Germinal center (tissue), 1 donor: ENCODE data around the gene KCNJ4.
A peak's percentile ranks its signal among the peaks of the same experiment; 100 is the strongest.
"Not testable (repeated sequence)": the region's sequence is repeated elsewhere in the genome, so short reads cannot be mapped to it uniquely, and the experiment has no call there.

Experiments
- DNase-seq: peaks from one replicate; pipeline ENCODE4 v3.0.0; 2012; ENCODE audit warnings: mixed read lengths, low spot score

Gene KCNJ4

DNA sequence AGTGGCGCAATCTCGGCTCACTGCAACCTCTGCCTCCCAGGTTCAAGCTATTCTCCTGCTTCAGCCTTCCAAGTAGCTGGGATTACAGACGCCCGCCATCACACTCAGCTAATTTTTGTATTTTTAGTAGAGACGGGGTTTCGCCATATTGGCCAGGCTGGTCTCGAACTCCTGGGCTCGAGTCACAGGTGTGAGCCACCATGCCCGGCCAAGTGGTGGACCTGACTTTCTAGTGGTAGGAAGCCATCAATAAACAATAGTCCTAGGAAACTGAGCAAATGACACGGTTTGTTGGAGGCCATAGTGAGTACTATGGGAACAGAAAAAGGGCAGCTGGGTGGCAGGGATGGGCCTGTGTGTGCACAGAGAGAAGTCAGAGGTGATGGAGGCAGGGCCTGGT is 15.2 kb upstream of the KCNJ4 start:
- DNase-seq: not testable (repeated sequence)

DNA sequence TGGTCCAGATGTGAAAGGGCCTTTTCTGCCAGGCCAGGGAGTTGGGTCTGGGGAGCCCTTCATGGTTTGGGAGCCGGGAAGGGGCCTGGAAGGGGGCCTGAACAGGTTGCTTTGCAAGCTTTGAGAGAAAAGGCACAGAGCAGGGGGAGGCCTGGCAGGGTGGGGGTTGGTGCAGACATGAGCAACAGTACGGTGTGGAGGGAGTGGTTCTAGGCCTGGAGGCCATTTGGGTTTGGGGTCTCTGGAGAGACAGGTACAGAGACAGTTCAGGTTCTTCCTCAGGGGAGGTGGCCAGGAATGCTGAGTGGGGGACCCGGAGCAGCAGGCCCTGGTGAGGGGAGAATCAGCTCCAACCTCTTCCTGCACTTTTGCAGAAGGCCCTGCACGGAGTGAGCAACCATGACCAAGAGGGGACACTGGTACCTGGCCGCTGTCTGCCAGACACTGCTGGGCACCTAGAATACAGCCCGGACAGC is 14.3 kb upstream of the KCNJ4 start:
- DNase-seq: no peak

DNA sequence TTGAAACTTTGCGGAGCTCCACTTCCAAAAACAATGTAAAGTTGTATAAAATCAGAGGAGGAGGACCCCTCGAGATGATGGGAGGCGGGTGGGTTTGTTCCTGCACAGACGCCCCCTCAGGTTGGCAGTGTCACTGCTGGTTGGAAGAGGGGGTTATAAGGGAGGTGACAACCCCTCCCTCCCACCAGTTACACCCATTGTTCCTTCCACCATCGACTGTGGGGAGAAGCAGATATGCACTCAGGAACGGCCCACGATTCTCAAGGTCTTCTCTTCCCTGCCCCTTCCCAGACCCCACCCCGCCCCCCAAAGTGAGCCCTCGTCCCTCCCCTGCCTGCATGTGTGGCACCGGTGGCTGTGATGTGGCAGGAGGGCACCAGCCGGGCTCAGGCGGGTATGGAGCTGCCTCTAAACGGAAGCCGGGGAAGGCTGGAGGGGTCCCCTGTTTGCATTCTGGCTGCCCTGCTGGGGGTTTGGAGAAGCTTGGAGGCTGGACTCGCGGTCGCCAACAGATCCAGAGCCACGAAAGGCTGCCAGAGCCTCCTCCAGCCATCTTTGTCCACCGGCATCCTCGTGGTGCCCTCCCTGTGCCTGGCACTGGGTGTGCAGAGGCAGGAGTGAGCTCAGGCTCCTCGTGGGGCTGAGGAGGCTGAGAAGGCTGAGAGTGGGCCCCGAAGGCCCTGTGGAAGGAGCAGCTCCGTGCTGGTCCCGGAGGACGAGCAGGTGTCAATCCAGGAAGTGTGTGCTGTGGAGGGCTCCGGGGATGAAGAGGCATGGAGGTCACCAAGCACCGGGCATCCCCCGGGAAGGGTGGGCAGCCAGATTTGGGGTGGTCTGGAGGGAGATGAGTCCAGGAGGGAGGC is 13.7 kb upstream of the KCNJ4 start:
- DNase-seq: no peak

DNA sequence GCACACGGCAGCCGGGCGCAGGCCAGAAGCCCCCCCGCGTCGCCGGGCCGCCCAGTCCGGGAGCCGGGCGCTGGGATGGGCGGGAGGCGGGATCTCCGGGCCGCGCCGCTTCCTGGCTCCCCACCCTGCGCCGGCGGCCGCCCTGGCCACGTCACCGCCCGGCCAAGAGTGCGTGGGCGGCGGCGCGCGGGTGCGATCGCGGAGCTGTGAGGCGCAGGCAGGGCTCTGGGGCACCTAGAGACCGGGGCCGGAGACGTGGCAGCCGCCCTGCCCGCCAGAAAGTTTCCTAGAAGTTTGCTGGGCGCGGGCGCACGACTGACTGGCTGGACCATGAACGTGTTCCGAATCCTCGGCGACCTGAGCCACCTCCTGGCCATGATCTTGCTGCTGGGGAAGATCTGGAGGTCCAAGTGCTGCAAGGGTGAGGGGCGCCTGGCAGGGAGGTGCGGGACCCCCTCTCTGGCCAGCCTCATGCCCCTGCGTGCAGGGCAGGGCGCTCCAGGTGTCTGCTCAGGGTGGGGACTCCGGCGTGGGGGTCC is 13.0 kb upstream of the KCNJ4 start, which contains the start of gene KDELR3:
Gene KDELR3 (plus strand): TSS at position 193 of the 539 bp plus-strand sequence. CDS start 138 bp downstream, at position 331.
- peak; percentile 54 for DNase-seq

DNA sequence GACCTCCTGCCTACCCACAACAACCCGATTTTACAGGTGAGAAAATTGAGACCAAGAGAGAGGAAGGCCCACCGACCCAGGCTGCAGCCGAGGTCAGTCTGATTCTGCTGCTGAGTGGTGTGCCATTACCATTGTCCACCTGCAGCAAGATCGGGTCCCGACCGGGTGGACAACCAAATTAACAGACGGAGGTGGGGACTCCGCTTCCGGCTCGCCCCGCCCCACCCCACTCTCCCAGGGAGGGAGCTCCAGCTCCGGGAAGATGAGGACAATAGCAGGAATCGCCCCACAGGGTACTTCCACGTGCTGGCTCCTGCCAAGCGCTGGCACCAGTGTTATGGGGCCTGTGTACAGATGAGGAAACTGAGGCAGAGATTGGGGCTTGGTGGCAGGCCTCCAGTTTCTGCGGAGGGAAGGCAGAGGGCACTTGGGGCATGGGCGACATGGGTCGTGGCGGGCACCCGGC is 12.5 kb upstream of the KCNJ4 start:
- no peak for DNase-seq

GRCh38 chr22:38465673-38466490 is 10.9 kb upstream of the KCNJ4 start:
- DNase-seq: no peak

DNA sequence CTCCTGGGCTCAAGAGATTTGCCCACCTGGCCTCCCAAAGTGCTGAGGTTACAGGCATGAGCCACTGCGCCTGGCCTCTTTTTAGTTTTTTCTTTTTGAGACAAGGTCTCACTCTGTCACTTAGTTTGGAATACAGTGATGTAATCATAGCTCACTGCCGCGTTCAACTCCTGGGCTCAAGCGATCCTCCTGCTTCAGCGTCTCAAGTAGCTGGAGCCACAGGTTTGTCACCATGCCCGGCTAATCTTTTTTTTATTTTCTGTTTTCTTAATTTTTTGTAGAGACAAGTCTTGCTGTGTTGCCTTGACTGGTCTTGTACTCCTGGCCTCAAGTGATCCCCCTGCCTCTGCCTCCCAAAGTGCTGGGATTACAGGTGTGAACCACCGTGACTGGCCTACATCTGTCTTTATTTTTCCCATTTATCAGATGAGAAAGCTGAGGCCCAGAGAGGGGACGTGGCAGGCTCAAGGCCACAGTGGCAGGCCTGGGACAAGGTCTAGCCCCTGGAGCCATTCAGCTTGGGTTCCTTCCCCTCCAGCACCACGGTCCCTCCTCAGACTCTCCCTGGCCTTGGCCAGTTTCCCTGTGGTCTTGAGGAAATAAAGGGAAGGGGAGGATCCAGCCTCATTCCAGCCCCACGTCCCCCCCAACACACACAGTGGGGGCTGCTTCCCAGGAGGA is 10.1 kb upstream of the KCNJ4 start:
- DNase-seq: no peak

DNA sequence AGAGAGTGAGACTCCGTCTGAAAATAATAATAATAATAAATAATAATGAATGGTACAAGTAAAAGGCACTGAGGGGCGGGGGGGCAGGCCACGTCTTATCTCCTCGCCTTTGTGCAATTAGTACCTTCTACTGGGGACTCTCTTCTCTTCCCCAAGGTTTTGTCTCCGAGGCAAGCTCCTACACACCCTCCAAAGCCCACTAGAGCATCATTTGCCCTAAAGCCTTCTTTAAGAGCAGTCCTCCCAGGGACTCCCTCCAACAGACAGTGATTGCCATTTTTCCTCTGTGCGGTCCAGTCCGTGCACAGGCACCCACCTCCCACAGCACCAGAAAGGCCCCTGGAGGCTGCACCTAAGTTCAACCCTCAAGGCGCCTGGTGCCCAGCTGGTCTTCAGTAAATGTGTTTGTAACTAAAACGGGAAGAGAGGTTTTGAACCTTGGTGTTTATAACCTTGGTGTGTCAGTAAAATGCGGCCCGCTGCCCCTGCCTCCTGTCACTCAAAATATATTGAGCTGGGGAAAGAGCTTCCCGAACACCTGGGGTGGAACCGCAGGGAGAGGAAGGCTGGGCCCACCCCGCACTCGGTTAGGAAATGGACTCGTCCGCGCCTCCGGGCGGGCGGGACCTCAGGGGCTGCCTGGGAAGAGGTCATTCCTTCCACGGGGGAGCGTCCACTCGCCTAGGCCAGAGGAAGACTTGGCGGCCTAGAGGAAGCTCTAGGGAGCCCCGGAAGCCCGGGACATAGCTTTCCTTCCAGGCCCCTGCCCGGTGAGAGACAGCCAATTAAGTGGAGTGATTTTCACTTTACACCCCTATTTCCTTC is 8.2 kb upstream of the KCNJ4 start:
- DNase-seq: no peak

DNA sequence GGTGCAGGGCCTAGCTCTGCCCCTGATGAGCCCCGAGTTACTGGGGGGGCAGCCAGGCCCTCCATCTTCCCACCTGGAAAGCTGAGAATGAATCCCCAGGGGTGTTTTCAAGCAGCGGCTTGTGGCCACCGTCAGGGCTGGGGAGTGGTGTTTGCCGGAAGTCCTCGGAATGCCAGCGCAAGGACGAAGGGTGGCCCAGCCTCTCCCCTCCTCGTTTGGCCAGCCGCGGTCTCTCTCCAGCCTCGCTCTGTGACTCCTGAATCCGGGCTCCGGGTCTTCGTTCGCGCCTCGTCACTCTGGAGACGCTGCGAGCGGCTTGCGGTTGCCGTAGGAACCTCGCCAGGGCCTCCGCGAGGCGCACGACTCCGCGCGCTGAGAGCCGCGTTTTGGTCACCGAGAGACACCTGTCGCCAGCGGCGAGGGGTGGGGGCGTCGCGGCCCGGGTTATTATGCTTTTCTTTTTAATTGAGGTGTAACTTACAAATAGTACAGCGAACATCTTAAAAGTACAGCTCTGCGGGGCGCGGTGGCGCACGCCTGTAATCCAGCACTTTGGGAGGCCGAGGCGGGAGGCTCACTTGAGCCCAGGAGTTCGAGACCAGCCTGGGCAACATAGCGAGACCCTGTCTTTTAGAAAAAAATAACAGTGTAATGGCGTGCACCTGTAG is 6.5 kb upstream of the KCNJ4 start:
- peak; percentile 55 for DNase-seq

DNA sequence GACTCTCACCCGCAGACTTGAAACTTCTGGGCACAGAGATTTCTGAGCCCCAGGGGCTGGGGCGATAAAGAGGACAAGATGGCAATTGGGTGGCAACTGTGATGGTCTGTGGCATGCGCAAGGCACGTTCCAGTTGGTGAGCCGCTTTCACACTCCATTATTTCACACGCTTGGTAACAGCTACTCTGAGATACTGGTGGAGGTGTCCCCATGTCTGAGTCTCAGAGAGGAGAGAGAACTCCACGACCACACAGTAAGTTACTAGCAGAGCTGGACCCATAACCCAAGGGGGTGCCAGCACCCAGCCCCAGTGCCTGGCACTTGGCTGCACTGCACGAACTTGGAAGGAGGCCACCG is 6.0 kb upstream of the KCNJ4 start:
- no peak for DNase-seq

- DNase-seq: no peak
Measured at GRCh38 chr22:38460426-38460840, 5.4 kb upstream of the KCNJ4 start.

DNA sequence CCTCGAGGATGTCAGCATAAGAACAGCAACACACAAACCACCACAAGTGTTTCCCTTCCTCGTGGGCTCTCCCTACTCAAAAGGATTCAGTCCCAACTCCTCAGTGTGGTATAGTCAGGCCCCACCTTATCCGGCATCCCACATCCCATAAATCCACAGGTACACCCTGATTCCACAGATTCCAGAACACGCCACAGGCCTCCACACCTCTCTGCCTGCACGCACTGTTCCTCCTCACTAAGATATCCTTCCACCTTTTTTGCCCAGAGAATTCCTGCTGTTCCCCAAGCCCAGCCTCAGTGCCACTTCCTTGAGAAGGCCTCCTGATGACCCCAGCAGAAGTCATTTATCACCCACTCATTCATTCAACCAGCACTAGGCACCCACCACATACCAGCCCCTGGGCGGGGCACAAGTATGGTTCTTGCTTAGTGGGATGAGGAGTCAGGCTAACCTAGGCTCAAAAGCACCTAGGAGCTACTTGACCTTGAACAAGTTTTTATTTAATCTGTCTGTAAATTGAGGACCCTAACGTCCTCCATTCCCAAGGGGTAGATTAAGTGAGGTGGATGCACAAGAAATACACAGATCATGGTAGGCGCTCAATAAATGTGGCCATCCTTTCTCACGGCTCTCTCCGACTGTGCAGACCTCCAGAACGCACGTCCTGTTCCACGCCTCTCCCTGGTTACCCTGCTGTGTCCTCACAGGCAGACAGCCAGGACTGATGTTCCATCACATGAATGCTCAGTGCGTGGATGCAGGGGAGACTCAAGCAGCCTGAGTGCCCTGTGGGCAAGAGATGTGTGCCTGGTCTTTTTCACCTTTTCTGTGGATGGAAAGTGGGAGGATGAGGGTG is 2.1 kb upstream of the KCNJ4 start:
- DNase-seq: no peak

DNA sequence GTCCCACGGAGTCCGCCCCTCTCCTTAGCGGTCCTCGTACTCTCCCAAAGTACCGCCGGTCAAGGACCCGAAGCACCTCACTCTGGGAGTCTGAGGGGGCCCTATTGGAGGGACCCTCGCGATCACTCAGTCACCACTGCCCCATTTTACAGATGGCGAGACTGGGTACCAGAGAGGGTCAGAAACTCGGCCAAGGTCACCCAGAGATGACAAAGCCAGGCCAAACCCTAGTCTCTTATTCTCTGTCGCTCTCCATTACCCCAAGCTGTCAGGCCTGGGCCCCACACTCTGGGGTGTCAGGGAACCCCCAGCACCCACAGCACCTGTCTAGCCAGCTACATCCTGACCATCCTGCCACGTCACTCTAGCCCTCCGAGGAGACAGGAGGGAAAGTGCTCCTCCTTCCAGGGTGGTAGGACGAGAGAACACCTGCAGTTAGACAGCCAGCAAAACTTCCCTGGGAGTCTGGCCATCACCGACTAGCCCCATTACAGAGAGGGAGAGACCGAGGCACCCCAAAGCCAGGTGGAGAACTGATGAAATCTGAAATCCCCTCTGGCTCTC is 1.4 kb upstream of the KCNJ4 start:
- no peak for DNase-seq

GRCh38 chr22:38455530-38456271 is 702 bp upstream of the KCNJ4 start:
- DNase-seq: no peak

DNA sequence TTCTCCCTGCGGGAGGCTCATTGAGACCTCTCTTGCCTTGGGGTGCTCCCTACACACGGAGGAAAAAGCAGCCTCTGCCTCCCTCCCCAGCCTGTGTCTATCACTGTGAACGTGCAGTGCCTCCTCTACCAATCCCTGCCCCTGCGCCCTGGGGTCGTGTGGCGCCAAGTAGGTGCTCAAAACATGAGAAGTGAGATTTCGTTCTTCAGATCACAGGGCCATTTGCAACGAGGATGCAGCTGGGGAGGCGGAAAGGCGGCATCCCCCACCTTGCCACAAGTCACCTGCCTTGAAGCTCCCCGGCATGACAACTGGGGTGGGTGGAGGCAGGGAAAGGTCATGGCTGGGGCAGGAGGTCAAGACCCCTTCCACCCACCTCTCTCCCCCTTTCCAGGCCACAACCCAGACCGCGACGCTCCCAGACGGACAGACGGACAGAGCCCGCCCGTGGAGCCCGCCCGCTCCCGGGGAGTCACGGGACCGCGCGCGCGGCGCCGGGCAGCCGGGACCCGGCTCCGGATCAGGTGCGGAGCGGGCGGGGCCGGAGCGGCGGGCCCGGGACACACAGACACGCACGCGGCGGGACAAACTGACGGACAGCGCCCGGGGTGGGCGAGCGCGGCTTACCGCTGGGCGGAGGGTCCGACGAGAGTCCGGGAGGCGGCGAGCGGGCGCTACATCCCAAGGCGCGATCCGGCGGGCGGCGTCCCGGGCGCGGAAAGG is 485 bp downstream of the KCNJ4 start:
- peak; percentile 33 for DNase-seq

GRCh38 chr22:38453996-38454352 is 1.0 kb downstream of the KCNJ4 start:
- no peak for DNase-seq

- no peak for DNase-seq
Measured at GRCh38 chr22:38453066-38453672, 1.8 kb downstream of the KCNJ4 start.
